ENCODE results near the gene FURIN.

The FURIN gene

DNA sequence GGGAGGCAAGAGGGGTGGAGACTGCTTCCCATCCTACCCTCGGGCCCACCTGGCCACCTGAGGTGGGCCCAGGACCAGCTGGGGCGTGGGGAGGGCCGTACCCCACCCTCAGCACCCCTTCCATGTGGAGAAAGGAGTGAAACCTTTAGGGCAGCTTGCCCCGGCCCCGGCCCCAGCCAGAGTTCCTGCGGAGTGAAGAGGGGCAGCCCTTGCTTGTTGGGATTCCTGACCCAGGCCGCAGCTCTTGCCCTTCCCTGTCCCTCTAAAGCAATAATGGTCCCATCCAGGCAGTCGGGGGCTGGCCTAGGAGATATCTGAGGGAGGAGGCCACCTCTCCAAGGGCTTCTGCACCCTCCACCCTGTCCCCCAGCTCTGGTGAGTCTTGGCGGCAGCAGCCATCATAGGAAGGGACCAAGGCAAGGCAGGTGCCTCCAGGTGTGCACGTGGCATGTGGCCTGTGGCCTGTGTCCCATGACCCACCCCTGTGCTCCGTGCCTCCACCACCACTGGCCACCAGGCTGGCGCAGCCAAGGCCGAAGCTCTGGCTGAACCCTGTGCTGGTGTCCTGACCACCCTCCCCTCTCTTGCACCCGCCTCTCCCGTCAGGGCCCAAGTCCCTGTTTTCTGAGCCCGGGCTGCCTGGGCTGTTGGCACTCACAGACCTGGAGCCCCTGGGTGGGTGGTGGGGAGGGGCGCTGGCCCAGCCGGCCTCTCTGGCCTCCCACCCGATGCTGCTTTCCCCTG lies 13.8 kb downstream of the FURIN start:
- no peak overlapping the region for H3K27ac ChIP-seq
- TF ChIP-seq, protein P1, sequence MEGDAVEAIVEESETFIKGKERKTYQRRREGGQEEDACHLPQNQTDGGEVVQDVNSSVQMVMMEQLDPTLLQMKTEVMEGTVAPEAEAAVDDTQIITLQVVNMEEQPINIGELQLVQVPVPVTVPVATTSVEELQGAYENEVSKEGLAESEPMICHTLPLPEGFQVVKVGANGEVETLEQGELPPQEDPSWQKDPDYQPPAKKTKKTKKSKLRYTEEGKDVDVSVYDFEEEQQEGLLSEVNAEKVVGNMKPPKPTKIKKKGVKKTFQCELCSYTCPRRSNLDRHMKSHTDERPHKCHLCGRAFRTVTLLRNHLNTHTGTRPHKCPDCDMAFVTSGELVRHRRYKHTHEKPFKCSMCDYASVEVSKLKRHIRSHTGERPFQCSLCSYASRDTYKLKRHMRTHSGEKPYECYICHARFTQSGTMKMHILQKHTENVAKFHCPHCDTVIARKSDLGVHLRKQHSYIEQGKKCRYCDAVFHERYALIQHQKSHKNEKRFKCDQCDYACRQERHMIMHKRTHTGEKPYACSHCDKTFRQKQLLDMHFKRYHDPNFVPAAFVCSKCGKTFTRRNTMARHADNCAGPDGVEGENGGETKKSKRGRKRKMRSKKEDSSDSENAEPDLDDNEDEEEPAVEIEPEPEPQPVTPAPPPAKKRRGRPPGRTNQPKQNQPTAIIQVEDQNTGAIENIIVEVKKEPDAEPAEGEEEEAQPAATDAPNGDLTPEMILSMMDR (IDR thresholded peaks at IDR 0.05), result no peak
- no peak for TF ChIP-seq ZFX (IDR thresholded peaks at IDR 0.05; ENCODE audit: borderline replicate concordance)

DNA sequence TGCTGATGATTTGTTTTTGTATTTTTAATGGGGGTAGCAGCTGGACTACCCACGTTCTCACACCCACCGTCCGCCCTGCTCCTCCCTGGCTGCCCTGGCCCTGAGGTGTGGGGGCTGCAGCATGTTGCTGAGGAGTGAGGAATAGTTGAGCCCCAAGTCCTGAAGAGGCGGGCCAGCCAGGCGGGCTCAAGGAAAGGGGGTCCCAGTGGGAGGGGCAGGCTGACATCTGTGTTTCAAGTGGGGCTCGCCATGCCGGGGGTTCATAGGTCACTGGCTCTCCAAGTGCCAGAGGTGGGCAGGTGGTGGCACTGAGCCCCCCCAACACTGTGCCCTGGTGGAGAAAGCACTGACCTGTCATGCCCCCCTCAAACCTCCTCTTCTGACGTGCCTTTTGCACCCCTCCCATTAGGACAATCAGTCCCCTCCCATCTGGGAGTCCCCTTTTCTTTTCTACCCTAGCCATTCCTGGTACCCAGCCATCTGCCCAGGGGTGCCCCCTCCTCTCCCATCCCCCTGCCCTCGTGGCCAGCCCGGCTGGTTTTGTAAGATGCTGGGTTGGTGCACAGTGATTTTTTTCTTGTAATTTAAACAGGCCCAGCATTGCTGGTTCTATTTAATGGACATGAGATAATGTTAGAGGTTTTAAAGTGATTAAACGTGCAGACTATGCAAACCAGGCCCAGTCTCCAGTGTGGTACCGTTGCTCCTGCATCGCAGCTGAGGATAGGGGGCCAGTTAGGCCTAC lies 14.6 kb downstream of the FURIN start:
- TF ChIP-seq, protein P1 (IDR thresholded peaks at IDR 0.05), result no peak
- TF ChIP-seq ZFX (IDR thresholded peaks at IDR 0.05; ENCODE audit: borderline replicate concordance), result no peak
- peak overlapping the region; percentile 12; the same call in 1 of the 2 replicates for H3K27ac ChIP-seq

DNA sequence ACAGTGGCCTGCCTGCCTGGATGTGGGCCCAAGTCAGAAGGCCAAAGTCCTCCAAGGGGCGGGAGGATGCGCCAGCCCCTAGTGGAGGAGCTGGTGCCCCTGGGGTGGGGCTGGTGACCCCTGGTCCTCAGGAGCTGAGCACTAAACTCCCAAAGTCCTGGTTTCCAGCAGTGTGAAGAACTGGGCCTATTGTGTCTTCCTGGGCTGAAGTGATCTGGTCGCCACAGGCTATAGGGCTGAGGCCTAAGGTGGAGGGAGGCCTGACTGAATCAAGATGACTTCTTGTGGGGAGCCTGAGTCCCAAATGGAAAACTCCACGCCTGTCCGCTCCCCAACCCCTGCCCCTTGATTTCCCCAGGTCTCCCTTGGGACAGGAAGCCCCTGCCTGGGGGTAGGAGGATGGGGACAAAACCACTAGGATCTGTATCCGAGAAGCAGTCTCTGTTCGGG lies 15.2 kb downstream of the FURIN start:
- peak overlapping the region; percentile 12; the same call in 1 of the 2 replicates for H3K27ac ChIP-seq
- TF ChIP-seq, protein P1 (IDR thresholded peaks at IDR 0.05), result no peak
- TF ChIP-seq ZFX (IDR thresholded peaks at IDR 0.05; ENCODE audit: borderline replicate concordance), result no peak

DNA sequence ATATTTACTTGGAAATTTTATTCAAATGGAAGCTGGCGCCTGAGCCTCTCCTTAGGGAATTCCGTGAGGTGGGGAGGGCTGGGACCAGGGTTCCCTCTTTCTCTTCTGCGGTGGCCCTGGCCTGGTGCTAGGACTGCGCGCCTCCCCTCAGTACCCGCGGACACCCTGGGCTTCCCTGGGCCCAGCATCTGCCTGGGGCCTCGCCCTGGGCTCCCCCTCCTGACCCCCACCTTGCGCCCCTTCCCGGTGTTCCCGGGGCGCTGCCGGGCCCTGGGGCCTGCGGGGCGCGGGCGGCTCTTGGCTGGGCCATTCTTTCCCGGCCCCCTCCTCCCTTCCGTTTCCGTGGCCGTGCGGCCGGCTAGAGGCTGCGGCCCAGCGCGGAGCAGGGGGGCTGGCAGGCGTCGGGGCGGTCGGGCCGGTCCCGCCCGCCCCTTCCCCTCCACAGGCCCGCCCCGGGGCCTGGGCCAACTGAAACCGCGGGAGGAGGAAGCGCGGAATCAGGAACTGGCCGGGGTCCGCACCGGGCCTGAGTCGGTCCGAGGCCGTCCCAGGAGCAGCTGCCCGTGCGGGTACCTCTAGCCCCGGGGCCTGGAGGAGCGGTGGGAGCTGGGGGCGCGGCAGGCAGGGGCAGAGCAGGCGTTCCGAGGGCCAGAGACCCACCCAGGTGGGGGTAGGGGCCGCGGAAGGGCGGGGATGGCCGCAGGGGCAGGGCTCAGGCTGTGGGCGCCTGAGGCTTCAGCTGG lies 15.8 kb downstream of the FURIN start, which contains the start of gene FES:
TSS of gene FES (plus strand) at position 529 of the 743 bp plus-strand sequence. CDS start 542 bp downstream, outside the sequence.
- H3K27ac ChIP-seq, result peak within 1 kb of the TSS; percentile 12; the same call in 1 of the 2 replicates
- TF ChIP-seq, protein P1 (IDR thresholded peaks at IDR 0.05), result no peak
- TF ChIP-seq ZFX (IDR thresholded peaks at IDR 0.05; ENCODE audit: borderline replicate concordance), result no peak

DNA sequence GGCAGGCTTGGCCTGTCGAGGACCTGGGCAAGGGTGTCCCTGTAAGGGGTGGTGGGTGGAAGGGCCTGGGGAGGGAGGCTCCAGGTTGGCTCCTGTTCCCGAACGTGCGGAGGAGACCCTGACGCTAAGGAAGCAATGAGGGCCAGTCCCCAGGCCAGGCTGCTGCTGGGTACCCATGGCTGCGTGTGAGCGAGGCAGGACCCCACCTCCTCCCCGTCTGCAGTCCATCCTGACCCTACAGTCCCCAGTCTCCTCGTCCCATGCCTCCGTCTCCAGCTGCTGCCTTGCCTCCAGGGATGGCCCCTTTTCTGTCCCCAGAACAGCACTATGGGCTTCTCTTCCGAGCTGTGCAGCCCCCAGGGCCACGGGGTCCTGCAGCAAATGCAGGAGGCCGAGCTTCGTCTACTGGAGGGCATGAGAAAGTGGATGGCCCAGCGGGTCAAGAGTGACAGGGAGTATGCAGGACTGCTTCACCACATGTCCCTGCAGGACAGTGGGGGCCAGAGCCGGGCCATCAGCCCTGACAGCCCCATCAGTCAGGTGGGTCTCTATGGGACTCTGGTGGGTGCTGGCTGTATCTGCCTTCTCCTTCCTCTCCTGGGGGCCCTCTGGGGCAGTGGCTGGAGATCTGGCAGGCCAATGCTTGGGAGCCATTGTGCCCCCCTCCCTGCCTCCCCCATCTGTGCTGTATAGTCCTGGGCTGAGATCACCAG lies 16.5 kb downstream of the FURIN start:
- no peak overlapping the region for H3K27ac ChIP-seq
- TF ChIP-seq ZFX (IDR thresholded peaks at IDR 0.05; ENCODE audit: borderline replicate concordance), result no peak
- TF ChIP-seq, protein P1 (IDR thresholded peaks at IDR 0.05), result no peak

DNA sequence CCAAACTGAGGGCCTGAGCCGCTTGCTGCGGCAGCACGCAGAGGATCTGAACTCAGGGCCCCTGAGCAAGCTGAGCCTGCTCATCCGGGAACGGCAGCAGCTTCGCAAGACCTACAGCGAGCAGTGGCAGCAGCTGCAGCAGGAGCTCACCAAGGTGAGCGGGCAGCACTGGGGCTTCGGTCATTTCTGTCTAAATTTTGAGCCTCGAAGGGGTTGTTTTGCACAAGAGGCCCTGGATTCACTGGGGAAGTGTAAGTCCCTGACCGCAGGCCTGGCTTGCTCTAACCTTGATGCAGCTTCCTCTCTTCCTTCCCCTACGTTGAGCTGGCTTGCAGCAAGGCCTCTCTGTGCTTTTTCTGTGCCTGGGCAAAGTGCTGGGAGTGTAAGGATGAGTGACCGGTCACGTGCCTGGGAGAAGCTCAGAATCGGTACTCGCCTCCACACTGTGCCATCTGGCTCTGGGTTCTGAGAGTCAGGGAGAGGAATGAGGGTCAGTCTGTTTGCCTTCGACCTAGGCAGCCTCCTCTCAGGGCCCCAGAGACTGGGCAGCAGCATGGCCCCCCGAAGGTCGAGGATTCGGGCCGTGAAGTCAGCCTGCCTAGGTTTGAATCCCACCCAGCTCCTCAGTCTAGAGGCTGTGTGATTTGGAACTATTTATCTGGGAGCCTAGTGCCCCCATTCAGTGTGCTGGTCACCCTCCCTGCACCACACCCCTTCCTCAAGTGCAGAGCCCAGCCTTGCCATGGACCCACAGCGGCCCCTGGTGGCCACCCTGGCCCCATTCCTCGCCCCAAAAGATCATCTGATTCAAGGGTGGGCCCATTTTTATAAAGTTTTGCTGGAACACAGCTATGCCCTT lies 17.3 kb downstream of the FURIN start:
- TF ChIP-seq, protein P1 (IDR thresholded peaks at IDR 0.05), result peak; percentile 98
- no peak for TF ChIP-seq ZFX (IDR thresholded peaks at IDR 0.05; ENCODE audit: borderline replicate concordance)
- H3K27ac ChIP-seq, result no peak overlapping the region
